ENCODE measurements around the gene FDX1.
"Not testable (repeated sequence)": the region's sequence is repeated elsewhere in the genome, so short reads cannot be mapped to it uniquely, and the experiment has no call there.

DNA sequence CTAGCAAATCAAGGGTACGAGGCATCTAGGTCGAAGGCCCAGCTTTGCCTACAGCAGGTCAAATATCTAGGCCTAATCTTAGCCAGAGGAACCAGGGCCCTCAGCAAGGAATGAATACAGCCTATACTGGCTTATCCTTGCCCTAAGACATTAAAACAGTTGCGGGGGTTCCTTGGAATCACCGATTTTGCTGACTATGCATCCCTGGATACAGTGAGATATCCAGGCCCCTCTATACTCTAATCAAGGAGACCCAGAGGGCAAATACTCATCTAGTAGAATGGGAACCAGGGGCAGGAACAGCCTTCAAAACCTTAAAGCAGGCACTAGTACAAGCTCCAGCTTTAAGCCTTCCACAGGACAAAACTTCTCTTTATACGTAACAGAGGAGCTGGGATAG is 26.2 kb upstream of the FDX1 start:
- TF ChIP-seq POLR2A (IDR thresholded peaks at IDR 0.05; ENCODE audit: low read length); FOSL2 (IDR thresholded peaks at IDR 0.05); FOSL2 (CRISPR knock-in tag; IDR thresholded peaks at IDR 0.05); KDM1A (IDR thresholded peaks at IDR 0.05; ENCODE audit: low read depth); TFCP2L1 (CRISPR knock-in tag; IDR thresholded peaks at IDR 0.05); ZSCAN20 (CRISPR knock-in tag; IDR thresholded peaks at IDR 0.05); RCOR1 (IDR thresholded peaks at IDR 0.05; ENCODE audit: low read depth, low read length); JUNB (IDR thresholded peaks at IDR 0.05); RAD21 (conservative IDR thresholded peaks at IDR 0.05 in 1 of 2, IDR thresholded peaks at IDR 0.05 in 1 of 2); RFX5 (IDR thresholded peaks at IDR 0.05): not testable (repeated sequence)
- TF ChIP-seq, protein P1, sequence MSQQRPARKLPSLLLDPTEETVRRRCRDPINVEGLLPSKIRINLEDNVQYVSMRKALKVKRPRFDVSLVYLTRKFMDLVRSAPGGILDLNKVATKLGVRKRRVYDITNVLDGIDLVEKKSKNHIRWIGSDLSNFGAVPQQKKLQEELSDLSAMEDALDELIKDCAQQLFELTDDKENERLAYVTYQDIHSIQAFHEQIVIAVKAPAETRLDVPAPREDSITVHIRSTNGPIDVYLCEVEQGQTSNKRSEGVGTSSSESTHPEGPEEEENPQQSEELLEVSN (IDR thresholded peaks at IDR 0.05; ENCODE audit: borderline replicate concordance, low read depth): not testable (repeated sequence)
- TF ChIP-seq, protein P2, sequence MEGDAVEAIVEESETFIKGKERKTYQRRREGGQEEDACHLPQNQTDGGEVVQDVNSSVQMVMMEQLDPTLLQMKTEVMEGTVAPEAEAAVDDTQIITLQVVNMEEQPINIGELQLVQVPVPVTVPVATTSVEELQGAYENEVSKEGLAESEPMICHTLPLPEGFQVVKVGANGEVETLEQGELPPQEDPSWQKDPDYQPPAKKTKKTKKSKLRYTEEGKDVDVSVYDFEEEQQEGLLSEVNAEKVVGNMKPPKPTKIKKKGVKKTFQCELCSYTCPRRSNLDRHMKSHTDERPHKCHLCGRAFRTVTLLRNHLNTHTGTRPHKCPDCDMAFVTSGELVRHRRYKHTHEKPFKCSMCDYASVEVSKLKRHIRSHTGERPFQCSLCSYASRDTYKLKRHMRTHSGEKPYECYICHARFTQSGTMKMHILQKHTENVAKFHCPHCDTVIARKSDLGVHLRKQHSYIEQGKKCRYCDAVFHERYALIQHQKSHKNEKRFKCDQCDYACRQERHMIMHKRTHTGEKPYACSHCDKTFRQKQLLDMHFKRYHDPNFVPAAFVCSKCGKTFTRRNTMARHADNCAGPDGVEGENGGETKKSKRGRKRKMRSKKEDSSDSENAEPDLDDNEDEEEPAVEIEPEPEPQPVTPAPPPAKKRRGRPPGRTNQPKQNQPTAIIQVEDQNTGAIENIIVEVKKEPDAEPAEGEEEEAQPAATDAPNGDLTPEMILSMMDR (IDR thresholded peaks at IDR 0.05): not testable (repeated sequence)
- TF ChIP-seq, protein P3, sequence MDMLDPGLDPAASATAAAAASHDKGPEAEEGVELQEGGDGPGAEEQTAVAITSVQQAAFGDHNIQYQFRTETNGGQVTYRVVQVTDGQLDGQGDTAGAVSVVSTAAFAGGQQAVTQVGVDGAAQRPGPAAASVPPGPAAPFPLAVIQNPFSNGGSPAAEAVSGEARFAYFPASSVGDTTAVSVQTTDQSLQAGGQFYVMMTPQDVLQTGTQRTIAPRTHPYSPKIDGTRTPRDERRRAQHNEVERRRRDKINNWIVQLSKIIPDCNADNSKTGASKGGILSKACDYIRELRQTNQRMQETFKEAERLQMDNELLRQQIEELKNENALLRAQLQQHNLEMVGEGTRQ (IDR thresholded peaks at IDR 0.05): not testable (repeated sequence)
- TF ChIP-seq, protein P4, sequence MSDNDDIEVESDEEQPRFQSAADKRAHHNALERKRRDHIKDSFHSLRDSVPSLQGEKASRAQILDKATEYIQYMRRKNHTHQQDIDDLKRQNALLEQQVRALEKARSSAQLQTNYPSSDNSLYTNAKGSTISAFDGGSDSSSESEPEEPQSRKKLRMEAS (IDR thresholded peaks at IDR 0.05): not testable (repeated sequence)
- TF ChIP-seq, protein P5, sequence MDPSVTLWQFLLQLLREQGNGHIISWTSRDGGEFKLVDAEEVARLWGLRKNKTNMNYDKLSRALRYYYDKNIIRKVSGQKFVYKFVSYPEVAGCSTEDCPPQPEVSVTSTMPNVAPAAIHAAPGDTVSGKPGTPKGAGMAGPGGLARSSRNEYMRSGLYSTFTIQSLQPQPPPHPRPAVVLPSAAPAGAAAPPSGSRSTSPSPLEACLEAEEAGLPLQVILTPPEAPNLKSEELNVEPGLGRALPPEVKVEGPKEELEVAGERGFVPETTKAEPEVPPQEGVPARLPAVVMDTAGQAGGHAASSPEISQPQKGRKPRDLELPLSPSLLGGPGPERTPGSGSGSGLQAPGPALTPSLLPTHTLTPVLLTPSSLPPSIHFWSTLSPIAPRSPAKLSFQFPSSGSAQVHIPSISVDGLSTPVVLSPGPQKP (IDR thresholded peaks at IDR 0.05; ENCODE audit: low read depth, low read length): not testable (repeated sequence)

Data from A549 (cell line).